Endothelial cell of umbilical vein (primary cell): ENCODE results near the gene CAMTA1.

ENCODE experiments used
- CTCF ChIP-seq, 2 donors: IDR thresholded peaks; 1 replicate in 1 of 2; 2 replicates in 1 of 2; pipeline ENCODE4 v1.5.1; 2011; ENCODE audit warnings: low read length in 2 of 2, mild to moderate bottlenecking in 2 of 2, moderate library complexity in 2 of 2, control low read depth in 1 of 2, inconsistent platforms in 1 of 2, low read depth in 1 of 2; ENCODE audit not compliant: insufficient read depth in 1 of 2; ENCODE audit errors: extremely low read depth in 1 of 2
- EZH2 ChIP-seq: IDR thresholded peaks from 2 replicates; pipeline ENCODE4 v1.6.1; 2012; ENCODE audit warnings: borderline replicate concordance, low read depth, mild to moderate bottlenecking, moderate library complexity, low read length, inconsistent platforms; ENCODE audit not compliant: severe bottlenecking
- FOS ChIP-seq: IDR thresholded peaks from 2 replicates; pipeline ENCODE4 v1.6.1; 2011; ENCODE audit warnings: mild to moderate bottlenecking, low read length, moderate library complexity, borderline replicate concordance; ENCODE audit not compliant: insufficient read depth
- GATA2 ChIP-seq: IDR thresholded peaks from 2 replicates; pipeline ENCODE4 v1.7.0; 2011; ENCODE audit warnings: low read depth, mild to moderate bottlenecking, moderate library complexity, mixed read lengths, low read length; ENCODE audit not compliant: insufficient read length, insufficient read depth
- JUN ChIP-seq: IDR thresholded peaks from 2 replicates; pipeline ENCODE4 v1.6.1; 2011; ENCODE audit warnings: borderline replicate concordance, low read depth; ENCODE audit not compliant: insufficient read length, insufficient read depth
- MAX ChIP-seq: IDR thresholded peaks from 2 replicates; pipeline ENCODE4 v1.6.1; 2011; ENCODE audit not compliant: insufficient read depth, insufficient read length
- MYC ChIP-seq: IDR thresholded peaks from one replicate; pipeline ENCODE4 v1.6.1; 2011; ENCODE audit warnings: mild to moderate bottlenecking, low read depth, low read length
- POLR2A ChIP-seq: IDR thresholded peaks from 2 replicates; pipeline ENCODE4 v1.6.1; 2012; ENCODE audit warnings: low read depth, mild to moderate bottlenecking, control low read depth, low read length
- POLR2AphosphoS5 ChIP-seq: IDR thresholded peaks from 2 replicates; pipeline ENCODE4 v1.6.1; 2012; ENCODE audit warnings: low read depth, mild to moderate bottlenecking, control low read depth, low read length, moderate library complexity; ENCODE audit not compliant: insufficient read depth

GRCh38 chr1:6827630-6828165 lies 42.4 kb downstream of the CAMTA1 start:
- TF ChIP-seq CTCF (IDR thresholded peaks at IDR 0.05; ENCODE audit: extremely low read depth in 1 of 2, insufficient read depth in 1 of 2, low read depth in 1 of 2, low read length in 2 of 2) (no peak), EZH2 (no peak), POLR2A (no peak), JUN (no peak), MYC (no peak), POLR2AphosphoS5 (no peak), MAX (no peak), GATA2 (no peak), FOS (no peak)
